NCI-H82 treated with DMSO at 0.1 percent for 48 hours (cell line): ENCODE measurements around the gene TAAR8.
"Not testable (repeated sequence)": the region's sequence is repeated elsewhere in the genome, so short reads cannot be mapped to it uniquely, and the experiment has no call there.

Experiments used
- DNase-seq: peaks from one replicate; lab custom pipeline; 2025; ENCODE audit not compliant: unreplicated experiment; lab: John Stamatoyannopoulos, UW

Gene TAAR8

GRCh38 chr6:132552372-132552771 lies at the start of gene TAAR8:
TSS of gene TAAR8 (plus strand) at chr6:132552672. CDS start at chr6:132552693, 21 bp downstream.
- no peak for DNase-seq

GRCh38 chr6:132504757-132505156 lies 47.7 kb upstream of the TAAR8 start:
- DNase-seq = no peak

- no peak for DNase-seq
These were observed 47.3 kb upstream of the TAAR8 start for GRCh38 chr6:132505158-132505557.

GRCh38 chr6:132506461-132506860 lies 46.0 kb upstream of the TAAR8 start:
- DNase-seq = no peak

GRCh38 chr6:132506869-132507808 lies 45.3 kb upstream of the TAAR8 start:
- DNase-seq = no peak

- no peak for DNase-seq
These were observed 41.2 kb upstream of the TAAR8 start for GRCh38 chr6:132511210-132511830.

GRCh38 chr6:132511831-132512220 lies 40.6 kb upstream of the TAAR8 start:
- DNase-seq = no peak

- DNase-seq = no peak
These were observed 40.2 kb upstream of the TAAR8 start for GRCh38 chr6:132512342-132512637.

GRCh38 chr6:132512638-132513632 lies 39.5 kb upstream of the TAAR8 start, which contains the start of gene STX7:
TSS of gene STX7 (minus strand) at chr6:132513116. CDS start at chr6:132503530, 9,586 bp downstream.
- DNase-seq = peak; percentile 51

GRCh38 chr6:132513831-132514545 lies 38.5 kb upstream of the TAAR8 start:
- no peak for DNase-seq

- no peak for DNase-seq
These were observed 37.1 kb upstream of the TAAR8 start for GRCh38 chr6:132515386-132515785.

GRCh38 chr6:132520953-132521352 lies 31.5 kb upstream of the TAAR8 start:
- DNase-seq = no peak

GRCh38 chr6:132524646-132525045 lies 27.8 kb upstream of the TAAR8 start:
- DNase-seq = no peak

- no peak for DNase-seq
These were observed 26.6 kb upstream of the TAAR8 start for GRCh38 chr6:132525866-132526265.

- DNase-seq = no peak
These were observed 26.0 kb upstream of the TAAR8 start for GRCh38 chr6:132526461-132526860.

GRCh38 chr6:132527791-132528190 lies 24.7 kb upstream of the TAAR8 start:
- no peak for DNase-seq

GRCh38 chr6:132530293-132530974 lies 22.0 kb upstream of the TAAR8 start:
- peak; percentile 26 for DNase-seq

GRCh38 chr6:132534546-132534945 lies 17.9 kb upstream of the TAAR8 start:
- DNase-seq = not testable (repeated sequence)

GRCh38 chr6:132537145-132537544 lies 15.3 kb upstream of the TAAR8 start:
- no peak for DNase-seq

- no peak for DNase-seq
These were observed 14.5 kb upstream of the TAAR8 start, which contains the start of gene TAAR9 for GRCh38 chr6:132537977-132538376. TSS of gene TAAR9 (plus strand) at chr6:132538277. CDS start at chr6:132538290, 13 bp downstream.
